ENCODE measurements around the gene MOGAT1. TPM values are rescaled to one million over a fixed set of nuclear protein-coding genes. Genes with fewer than 3 reads are reported as not detected.
A peak's percentile ranks its signal among the peaks of the same experiment; 100 is the strongest.

MOGAT1 gene
- total RNA-seq, 4 donors from 2014 or later: not detected

- no peak overlapping the region for H3K4me3 ChIP-seq (ENCODE audit: low read depth, poor library complexity, severe bottlenecking)
- TF ChIP-seq POLR2A (IDR thresholded peaks at IDR 0.05) (no peak), CTCF (IDR thresholded peaks at IDR 0.05) (no peak)
- DNase-seq (ENCODE audit: low spot score in 2 of 2): no peak
- 73 to 80% methylated on average over 4 of the region's 4 CpGs for WGBS, 2 donors
- intact Hi-C loops (cut with DNase I; ENCODE audit: low total_unique reads): no loop called here
Measured at GRCh38 chr2:222651718-222652418, 19.6 kb upstream of the MOGAT1 start.

GRCh38 chr2:222652491-222653255, 18.8 kb upstream of the MOGAT1 start:
- intact Hi-C loops (cut with DNase I; ENCODE audit: low total_unique reads): no loop called here
- WGBS, 2 donors: 32 to 43% methylated on average over 8 of the region's 8 CpGs

GRCh38 chr2:222653280-222653679, 18.2 kb upstream of the MOGAT1 start:
- H3K4me3 ChIP-seq (ENCODE audit: low read depth, poor library complexity, severe bottlenecking): no peak overlapping the region
- intact Hi-C loops (cut with DNase I; ENCODE audit: low total_unique reads): no loop called here
- no peak for TF ChIP-seq POLR2A (IDR thresholded peaks at IDR 0.05)
- no peak for TF ChIP-seq CTCF (IDR thresholded peaks at IDR 0.05)
- no peak for DNase-seq (ENCODE audit: low spot score in 2 of 2)

More at GRCh38 chr2:222652491-222653255, 18.8 kb upstream of the MOGAT1 start:
- no peak for DNase-seq (ENCODE audit: low spot score in 2 of 2)
- TF ChIP-seq POLR2A (IDR thresholded peaks at IDR 0.05) (no peak), CTCF (IDR thresholded peaks at IDR 0.05) (no peak)
- H3K4me3 ChIP-seq (ENCODE audit: low read depth, poor library complexity, severe bottlenecking): no peak overlapping the region

GRCh38 chr2:222655787-222656525, 15.5 kb upstream of the MOGAT1 start, which contains the start of gene FARSB:
FARSB (minus strand) TSS chr2:222656092; CDS start chr2:222656073, 19 bp downstream.
- H3K4me3 ChIP-seq (ENCODE audit: low read depth, poor library complexity, severe bottlenecking): peak within 1 kb of the TSS; percentile 83
- DNase-seq (ENCODE audit: low spot score in 2 of 2): peak; percentile 93 to 98
- intact Hi-C loops (cut with DNase I; ENCODE audit: low total_unique reads): no loop called here
- no peak for TF ChIP-seq CTCF (IDR thresholded peaks at IDR 0.05)
- no peak for TF ChIP-seq POLR2A (IDR thresholded peaks at IDR 0.05)
- WGBS, 2 donors: 0 to 1% methylated on average over 43 to 45 of the region's 45 CpGs

- intact Hi-C loops (cut with DNase I; ENCODE audit: low total_unique reads): no loop called here
- H3K4me3 ChIP-seq (ENCODE audit: low read depth, poor library complexity, severe bottlenecking): no peak overlapping the region
- DNase-seq (ENCODE audit: low spot score in 2 of 2): no peak
- TF ChIP-seq POLR2A (IDR thresholded peaks at IDR 0.05): no peak
- no peak for TF ChIP-seq CTCF (IDR thresholded peaks at IDR 0.05)
- 18 to 21% methylated on average over 13 of the region's 13 CpGs for WGBS, 2 donors
Measured at GRCh38 chr2:222656526-222657446, 14.7 kb upstream of the MOGAT1 start.

All from lower leg skin (tissue), 4 donors.